NAMALWA (cell line): Measurements from ENCODE around the gene SCPEP1.
"Not testable (repeated sequence)": the region's sequence is repeated elsewhere in the genome, so short reads cannot be mapped to it uniquely, and the experiment has no call there.

ENCODE experiments used
- DNase-seq: peaks from one replicate; pipeline ENCODE4 v3.0.0-alpha.2; 2015; ENCODE audit warnings: low spot score

SCPEP1 gene

DNA sequence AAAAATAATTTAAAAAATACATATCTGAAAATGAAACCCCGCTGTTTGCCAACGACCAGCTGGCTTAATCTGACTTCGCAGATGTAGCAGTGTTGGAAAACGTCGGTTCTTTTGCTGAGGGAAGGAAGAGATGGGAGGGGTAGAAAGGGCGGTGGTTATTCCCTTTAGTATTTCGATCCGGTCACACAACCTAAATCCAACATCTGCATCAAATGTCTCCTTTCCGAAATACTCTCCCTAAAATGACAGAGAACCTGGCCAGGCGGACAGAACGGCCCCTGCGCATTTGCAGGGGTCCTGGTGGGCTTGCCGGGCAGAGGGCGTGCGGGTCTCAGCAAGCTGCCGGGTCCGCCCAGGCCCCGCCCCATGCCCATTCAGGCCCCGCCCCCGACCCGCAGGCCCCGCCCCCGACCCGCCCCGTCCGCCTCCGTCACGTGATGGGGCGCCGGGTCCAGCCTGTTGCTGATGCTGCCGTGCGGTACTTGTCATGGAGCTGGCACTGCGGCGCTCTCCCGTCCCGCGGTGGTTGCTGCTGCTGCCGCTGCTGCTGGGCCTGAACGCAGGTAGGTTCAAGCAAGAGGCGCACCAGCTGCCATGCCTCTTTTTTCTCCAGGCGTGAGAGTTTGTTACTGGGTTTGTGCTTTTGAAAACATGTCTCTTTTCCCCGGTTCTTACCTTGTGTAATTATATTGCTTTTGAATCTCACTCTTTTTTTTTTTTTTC is at the start of gene SCPEP1:
Gene SCPEP1, plus strand, starts transcription at position 459 of the 723 bp plus-strand sequence. Its CDS starts 29 bp downstream, at position 488.
- DNase-seq = peak; percentile 88

DNA sequence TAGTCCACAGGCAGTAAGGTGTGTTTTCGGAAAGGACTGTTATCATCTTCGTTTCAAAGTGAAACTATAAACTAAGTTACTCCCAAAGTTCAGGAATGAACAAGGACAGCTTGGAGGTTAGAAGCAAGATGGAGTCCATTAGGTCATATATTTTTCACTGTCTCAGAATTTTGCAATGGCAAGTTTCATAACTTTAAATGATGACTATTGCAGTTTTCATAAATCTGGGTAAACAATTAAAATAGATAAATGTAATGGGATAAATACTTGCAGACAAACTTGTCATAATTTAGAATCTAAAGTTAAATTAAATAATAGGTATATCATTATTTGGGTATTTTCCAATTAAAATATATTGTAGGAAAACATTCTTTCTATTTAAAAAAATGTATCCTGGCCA is 49.3 kb upstream of the SCPEP1 start:
- DNase-seq = no peak

DNA sequence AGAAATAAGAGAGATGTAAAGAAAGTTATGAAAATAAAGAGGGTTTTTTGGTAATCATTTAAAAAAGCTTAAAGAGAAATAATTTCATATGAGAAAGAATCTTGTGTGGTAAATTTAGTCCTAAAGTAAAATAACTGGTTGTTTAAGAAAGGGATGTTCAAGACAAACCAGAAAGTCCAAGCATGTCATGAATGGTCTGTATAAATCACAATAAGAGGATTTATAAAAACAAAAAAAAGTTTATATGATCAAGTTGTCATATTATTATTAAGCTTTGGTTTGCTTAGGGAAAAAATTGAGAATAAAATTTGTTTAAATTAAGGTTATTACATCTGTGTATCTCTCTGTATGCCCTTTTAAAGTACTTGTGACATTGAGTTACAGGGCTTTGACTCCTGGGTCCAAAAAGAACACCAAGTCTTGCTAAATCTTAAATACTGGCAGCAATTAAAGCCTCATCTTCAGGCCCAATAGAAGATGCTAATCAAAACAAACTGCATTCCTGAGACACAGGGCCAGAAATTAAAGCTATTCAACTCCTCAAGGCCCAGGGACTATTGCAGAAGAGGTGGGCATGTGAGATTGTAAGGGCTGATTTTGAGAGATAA is 48.5 kb upstream of the SCPEP1 start:
- peak; percentile 27 for DNase-seq

DNA sequence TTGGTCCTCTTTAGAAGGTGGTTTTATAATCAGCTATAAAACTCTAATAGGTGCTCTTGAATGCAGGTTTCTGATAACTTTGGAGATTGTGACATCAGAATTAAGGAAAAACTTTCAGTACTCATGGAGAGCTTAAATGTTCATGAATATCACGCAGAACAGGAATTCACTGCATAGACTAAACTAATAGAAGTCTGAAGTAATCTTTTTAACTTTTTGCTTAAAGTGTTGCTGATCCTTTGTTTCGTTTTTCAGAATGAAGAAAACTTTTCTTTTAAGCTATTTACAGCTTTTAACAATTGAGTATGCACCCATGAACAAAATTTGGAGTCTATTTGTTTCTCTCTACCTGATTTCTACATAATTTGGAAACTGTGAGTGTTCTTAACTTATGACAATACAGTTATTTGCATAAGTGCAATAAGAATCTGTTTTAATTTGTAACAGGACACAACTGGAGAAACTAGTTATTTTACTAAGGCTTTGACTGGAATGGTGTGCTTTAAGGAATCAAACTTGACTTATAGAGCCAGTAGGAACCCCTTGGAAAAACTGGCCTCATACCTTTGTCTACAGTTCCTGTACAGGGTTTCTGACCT is 47.1 kb upstream of the SCPEP1 start:
- DNase-seq = no peak

GRCh38 chr17:56933151-56933745 is 44.7 kb upstream of the SCPEP1 start:
- no peak for DNase-seq

DNA sequence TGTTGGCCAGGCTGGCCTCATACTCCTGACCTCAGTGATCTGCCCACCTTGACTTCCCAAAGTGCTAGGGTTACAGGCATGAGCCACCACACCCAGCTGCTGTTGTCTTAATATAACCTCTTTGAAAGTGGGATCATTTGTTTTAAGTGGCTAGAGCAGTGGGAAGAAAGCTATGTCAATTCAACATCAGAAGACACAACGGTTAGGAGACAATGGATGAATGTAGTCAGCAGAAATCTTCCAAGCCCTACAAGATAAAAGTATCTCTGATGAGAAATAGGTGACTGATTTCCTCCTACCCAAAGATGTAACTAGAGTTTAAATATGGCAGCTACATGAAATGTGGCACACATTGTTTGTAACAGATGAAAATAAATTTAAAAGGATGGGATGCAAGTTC is 44.1 kb upstream of the SCPEP1 start:
- DNase-seq = no peak

DNA sequence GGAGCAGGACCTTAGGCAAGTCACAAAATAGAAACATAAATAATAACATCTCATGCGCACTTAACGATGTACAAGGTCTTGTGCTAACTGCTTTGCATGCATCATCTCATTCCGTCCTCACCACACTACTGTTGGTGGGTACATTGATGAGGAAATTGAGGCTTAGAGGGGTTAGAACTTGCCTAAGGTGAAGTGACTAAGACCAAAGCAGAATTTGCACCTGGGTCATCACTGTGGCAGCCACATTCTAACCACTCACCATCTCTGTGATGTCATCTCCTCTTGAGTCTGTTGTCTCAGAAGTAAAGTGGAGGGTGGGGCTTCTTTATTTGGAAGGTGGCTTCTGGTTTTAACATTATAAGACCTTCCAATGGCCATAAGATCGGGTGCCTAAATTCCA is 43.7 kb upstream of the SCPEP1 start:
- no peak for DNase-seq

- DNase-seq = no peak
Observed at GRCh38 chr17:56935461-56935860, 42.5 kb upstream of the SCPEP1 start.

GRCh38 chr17:56936697-56937322 is 41.1 kb upstream of the SCPEP1 start:
- no peak for DNase-seq

DNA sequence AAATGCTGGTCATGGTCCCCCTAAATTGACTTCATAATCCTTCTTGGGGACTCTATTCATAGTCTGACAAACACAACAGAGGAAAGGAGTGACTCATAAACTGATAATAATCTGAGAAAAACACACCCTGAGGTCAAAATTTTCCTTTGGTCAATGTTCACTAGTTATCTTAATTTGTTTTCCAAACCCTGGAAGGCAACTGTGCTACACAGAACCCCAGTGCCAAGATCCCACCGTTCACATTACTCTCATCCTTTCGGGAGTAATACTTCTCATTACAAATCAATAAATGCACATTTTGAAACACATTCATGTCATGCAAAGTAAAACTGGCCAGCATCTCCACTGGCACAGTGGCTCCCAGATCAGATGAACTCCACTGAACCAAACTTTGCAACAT is 40.2 kb upstream of the SCPEP1 start:
- DNase-seq = no peak

DNA sequence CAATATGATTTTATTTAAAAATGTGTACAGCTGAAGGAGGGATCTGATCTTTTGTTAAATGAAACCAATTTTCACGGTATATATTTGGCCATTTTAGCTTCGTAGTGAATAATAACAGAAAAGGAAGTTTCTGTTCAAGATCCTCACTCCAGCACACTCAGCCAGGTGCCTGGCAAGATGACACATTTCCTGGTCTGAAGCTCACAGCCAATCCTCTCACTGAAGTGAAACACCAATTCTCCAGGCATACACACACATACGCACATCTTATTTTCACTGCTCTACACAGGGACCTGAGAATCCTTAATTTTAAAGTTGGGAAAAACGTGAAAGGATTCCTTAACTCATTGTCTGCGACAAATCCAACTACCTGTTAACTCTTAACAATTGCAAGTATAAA is 39.7 kb upstream of the SCPEP1 start:
- DNase-seq = not testable (repeated sequence)

GRCh38 chr17:56939869-56940484 is 38.0 kb upstream of the SCPEP1 start:
- DNase-seq = peak; percentile 92

DNA sequence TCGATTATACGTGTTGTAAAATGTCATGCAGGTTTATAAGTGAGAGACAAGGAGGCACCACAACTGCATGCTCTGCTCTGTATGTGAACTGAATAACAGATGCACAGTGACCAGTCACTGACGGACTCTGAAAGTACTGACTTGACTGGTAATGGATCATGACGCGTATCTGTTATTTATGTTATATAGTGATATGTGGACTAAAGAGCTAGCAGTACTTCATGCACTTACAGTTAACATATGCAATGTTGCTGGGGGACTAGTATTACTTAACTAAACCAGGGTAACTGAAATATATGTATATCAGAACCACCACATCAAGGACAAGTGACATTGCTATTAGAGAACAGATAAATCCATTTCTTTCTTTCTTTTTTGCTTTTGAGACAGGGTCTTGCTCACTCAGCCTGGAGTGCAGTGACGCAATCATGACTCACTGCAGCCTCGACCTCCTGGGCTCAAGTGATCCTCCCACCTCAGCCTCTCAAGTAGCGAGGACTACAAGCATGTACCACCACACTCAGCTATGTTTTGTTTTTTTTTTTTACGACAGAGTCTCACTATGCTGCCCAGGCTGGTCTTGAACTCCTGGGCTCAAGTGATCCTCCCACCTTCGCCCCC is 34.3 kb upstream of the SCPEP1 start:
- no peak for DNase-seq

DNA sequence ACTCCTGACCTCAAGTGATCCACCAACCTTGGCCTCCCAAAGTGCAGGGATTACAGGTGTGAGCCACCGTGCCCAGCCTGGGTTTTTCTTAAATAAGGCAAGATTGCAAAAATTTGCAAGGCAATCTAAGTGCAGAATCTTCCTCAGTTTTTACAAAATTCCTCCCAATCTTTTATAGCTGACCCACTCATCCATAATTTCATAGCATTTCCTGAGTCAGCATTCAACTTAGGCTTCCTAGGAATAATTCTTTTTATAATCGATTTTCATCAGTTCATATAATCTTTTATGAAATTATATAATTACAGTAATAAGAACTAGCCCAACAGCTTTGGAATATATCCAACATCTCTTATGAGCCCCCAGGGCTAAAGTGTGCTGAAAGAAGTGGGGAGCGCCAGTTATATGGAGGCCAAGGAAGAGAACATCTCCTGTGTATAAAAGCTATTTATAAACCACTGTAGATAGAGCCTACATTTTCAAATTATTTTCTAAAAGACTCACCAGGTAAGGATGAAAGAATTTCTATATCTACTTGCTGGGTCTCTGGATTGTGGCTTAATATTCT is 31.9 kb upstream of the SCPEP1 start:
- DNase-seq = no peak

DNA sequence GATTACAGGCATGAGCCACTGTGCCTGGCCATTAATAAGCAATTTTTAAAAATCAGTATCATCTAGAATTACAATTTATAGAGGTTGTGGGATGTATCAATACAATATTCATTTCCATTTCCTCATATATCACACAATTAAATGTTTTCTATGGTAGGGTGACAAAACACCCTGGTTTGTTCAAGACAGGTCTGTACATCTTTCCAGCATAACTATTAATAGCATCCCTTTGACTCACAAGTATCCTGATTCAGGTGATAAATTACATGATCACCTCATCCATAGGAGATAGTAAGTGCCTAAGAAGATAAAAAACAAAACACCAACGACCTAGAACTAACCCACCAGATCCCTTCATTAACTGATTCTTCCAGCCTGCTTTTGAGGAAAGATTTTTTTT is 30.2 kb upstream of the SCPEP1 start:
- no peak for DNase-seq

DNA sequence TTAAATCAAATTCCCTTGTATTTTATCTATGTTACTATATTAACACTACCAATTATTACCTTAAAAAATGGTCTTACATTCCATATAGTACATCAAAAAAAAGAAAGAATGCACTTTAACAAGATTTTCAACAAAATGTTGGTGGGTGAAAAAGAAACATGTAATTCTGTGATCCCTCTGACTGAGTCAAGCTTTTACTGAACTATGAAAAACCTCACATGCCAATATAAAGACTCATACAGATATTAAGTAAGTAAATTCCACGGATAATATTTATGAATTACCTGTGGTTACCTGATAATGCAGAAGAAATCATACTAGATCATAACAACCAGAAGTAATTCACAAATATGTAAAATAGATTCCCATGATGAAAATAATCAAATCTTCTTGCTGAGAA is 29.4 kb upstream of the SCPEP1 start:
- no peak for DNase-seq

DNA sequence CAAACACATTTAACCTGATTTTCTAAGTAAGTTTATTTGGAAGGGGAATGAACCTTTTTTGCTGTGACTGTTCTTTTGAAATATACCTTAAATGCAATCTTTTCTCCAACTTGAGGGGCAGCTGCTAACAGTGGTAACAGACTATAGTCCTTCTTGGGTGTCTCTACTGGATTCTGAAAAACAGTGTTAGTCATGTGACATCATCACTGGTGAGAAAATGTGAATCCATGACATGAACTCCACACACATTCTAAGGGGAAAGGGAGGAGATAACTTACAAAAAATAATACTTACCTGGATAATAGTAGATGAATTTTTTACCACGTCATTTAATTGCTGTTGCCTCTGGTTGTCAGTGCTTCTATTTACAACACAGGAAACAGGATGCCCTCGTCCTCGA is 28.3 kb upstream of the SCPEP1 start:
- no peak for DNase-seq

- DNase-seq = no peak
Observed at GRCh38 chr17:56956992-56957391, 20.9 kb upstream of the SCPEP1 start.

DNA sequence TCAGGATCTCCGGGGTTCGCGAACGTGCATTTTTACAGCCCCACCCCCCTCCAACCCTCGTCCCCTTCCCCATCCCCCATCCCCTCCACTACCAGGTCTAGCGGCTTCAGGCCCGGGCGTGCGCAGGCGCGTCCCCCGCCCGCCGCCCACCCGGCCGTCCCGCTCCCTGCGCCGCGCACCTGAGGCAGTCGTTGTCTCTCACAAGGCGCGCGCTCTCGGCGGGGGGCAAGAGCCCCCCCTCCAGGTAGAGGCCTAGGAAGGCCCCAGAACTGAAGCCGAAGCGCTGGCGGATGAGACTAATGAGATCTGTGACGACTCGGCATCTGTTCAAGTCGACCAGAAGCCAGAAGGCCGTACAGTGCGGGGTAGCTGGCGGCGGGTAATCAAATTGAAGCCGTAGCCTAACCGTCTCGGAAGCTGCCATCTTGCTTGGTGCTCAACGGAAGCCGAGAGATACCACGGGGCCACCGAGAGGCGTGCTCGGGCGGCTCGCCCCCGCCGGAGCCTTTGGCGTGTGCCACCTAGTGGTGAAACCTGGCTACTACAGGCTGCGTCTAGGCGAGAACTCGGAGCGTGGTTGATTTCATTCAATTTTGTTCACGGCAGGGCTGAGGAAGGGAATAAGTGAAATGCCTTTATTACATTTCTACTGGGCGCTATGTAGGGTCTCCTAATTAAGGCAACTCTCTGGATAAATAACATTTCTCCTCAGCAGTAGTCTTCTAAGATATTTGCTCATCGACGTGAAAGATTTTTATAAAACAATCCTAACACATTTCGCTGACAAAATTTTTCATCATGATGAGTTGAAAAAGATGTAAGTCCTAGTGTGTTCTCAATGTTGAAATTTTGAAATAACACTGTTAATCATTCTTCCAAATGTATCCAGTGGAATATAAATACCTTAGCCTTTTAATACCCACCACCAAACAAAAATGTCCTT is 17.1 kb upstream of the SCPEP1 start, which contains the start of gene COIL:
Gene COIL, minus strand, starts transcription at position 455 of the 943 bp plus-strand sequence. Its CDS starts 31 bp downstream, at position 424.
- DNase-seq = peak; percentile 96

DNA sequence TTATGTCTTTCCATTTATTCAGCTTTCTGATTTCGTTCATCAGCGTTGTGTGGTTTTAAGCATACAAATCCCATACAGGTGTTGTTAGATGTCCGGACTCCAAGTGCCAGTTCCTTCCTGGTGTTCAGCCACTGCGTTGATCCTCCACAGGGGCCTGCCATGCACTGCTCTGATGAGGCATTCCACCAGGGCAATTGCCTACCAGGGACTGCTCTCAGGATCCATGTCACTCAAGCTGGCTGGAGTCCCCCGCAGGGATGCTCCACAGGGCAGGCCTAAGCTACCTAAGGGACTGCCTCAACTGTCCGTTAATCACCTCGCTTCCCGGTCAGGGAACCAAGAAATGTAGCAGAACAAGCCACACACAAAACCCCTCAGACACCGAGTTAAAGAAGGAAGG is 12.7 kb upstream of the SCPEP1 start:
- not testable (repeated sequence) for DNase-seq
